ENCODE results near the gene PPFIBP2.

Gene PPFIBP2

DNA sequence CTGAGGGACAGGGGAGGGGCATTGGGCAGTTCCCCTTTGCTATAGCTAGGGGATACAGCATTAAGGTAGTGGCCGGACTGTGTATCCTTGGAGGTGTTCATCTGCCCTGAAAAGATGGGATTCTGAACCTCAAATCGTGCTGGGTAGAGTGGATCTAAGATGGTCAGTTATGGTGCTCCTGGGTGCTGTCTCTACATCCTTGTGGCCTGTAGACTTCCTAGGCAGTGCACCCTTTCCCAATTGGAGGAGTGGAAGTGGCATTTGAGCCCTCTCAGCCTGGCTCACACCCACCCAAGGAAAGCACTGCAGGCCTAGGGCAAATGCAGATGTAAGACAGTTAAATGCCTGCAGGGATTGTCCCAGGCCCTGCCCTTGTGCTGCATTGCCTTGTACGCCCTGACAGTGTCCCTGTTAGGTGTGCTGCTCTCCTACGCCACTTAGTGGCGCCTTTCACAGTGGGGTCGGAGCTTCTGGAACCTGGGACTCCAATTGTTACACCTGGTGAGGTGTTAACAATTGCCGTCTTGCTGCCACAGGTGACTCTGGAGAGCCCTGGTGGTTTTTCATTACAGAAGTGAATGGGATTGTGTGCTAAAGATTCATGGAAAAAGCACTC, 35.0 kb downstream of the PPFIBP2 start:
- Mint-ChIP-seq H3K9me3 (no peaks in the 10 kb centered on the region), H3K4me1 (no peaks in the 10 kb centered on the region), H3K27ac (no peak overlapping the region), H3K4me3 (no peak overlapping the region), H3K36me3 (no peaks in the 10 kb centered on the region)
- ATAC-seq (no peak), DNase-seq (ENCODE audit: low spot score in 2 of 2) (no peak)

DNA sequence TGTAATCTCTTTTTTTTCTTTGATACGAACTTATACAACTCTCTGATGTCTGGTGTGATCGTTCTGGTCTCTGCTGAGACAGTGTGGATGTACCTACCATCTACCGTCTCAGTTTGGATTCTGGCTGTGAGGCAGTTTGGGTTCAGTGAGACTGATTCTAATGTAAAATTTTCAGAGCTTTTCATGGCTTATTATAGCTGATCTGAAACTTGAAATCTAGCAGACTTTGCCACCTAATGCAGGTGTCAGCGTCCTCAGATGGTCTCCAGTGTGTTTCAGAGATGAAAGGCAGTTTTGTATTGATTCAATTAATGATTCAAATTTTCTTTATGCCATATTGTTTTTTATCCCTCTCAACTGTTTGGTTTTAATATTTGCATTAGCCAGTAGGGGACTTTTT, 35.9 kb downstream of the PPFIBP2 start:
- Mint-ChIP-seq H3K4me3 (no peak overlapping the region), H3K9me3 (no peaks in the 10 kb centered on the region), H3K4me1 (no peaks in the 10 kb centered on the region), H3K36me3 (no peaks in the 10 kb centered on the region), H3K27ac (no peak overlapping the region)
- DNase-seq (ENCODE audit: low spot score in 2 of 2): no peak
- ATAC-seq: no peak

DNA sequence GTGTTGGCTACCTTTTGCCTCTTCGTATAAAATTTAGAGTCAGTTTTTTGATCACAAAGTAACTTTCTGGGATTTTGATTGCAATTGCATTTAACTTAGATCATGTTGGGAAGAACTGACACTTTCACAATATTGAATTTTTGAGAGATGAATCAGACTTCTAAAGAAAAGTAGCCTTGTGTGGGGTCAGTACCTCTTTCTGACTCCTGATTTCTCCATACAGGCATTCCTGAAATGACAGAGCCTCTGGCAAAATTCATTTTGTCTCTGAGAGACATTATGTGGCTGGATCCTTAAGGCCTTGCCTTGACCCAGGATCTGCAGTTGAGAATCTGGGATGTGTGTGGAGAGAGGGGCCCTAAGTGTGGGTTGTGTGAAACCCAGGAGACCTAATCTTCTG, 37.8 kb downstream of the PPFIBP2 start:
- H3K27ac Mint-ChIP-seq: no peak overlapping the region
- no peaks in the 10 kb centered on the region for H3K36me3 Mint-ChIP-seq
- ATAC-seq (no peak), DNase-seq (ENCODE audit: low spot score in 2 of 2) (no peak)
- no peaks in the 10 kb centered on the region for H3K9me3 Mint-ChIP-seq
- H3K4me3 Mint-ChIP-seq: no peak overlapping the region
- H3K4me1 Mint-ChIP-seq: no peaks in the 10 kb centered on the region

DNA sequence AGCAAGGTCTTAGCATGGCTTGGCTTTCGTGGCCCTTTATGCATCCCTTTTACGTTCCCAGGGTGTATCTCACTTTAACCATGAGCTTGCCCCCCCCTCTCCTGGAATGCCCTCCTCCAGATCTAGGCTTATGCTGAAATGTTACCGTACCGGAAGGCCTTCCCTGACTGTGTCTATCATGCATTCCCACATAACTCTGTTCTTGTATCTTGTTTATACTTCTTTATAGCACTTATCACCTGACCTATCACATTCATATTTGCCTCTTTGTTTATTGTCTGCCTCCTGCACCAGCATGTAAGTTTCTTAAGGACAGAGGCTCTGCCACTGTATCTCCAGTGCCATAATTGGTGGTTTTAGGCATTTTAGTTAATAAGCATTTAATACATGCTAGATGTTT, 38.9 kb downstream of the PPFIBP2 start:
- no peak for ATAC-seq
- no peak overlapping the region for H3K4me3 Mint-ChIP-seq

DNA sequence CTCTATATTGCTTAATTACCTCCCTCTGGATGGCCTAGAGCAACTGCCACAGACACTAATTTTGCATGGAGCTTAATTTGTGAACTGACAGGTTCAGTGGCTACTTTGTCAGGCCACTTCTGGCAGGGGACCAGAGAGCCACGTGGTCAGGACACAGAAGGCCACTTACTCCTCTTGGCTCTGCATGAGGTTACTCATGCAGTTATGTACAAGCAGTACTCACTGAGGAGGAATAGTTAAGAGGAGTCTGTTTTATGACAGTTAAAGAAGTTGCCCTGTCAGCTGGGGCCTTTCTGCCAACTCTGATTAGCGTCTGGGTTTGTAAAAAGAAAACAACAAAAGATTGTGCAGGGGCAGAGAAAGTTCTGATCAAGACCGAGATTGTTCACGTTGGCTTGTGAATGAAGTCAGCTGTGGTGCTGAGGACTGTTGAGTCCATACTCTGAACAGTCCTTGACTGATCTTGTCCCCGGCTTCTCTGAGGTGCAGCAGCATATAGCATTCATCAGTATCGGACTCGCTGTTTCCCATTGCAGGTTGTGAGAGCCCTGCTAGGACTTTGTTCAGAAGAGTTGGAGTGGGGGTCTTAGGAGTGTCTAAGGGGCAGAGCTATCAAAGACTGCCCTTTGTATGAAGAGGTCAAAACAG, 41.4 kb downstream of the PPFIBP2 start:
- DNase-seq (ENCODE audit: low spot score in 2 of 2): no peak
- no peak overlapping the region for H3K4me3 Mint-ChIP-seq
- H3K4me1 Mint-ChIP-seq: no peaks in the 10 kb centered on the region
- no peaks in the 10 kb centered on the region for H3K9me3 Mint-ChIP-seq
- H3K27ac Mint-ChIP-seq: no peak overlapping the region
- H3K36me3 Mint-ChIP-seq: no peaks in the 10 kb centered on the region
- ATAC-seq: no peak

More for the DNA sequence above, 38.9 kb downstream of the PPFIBP2 start:
- no peaks in the 10 kb centered on the region for H3K4me1 Mint-ChIP-seq
- no peaks in the 10 kb centered on the region for H3K36me3 Mint-ChIP-seq
- no peaks in the 10 kb centered on the region for H3K9me3 Mint-ChIP-seq
- no peak for DNase-seq (ENCODE audit: low spot score in 2 of 2)
- no peak overlapping the region for H3K27ac Mint-ChIP-seq

DNA sequence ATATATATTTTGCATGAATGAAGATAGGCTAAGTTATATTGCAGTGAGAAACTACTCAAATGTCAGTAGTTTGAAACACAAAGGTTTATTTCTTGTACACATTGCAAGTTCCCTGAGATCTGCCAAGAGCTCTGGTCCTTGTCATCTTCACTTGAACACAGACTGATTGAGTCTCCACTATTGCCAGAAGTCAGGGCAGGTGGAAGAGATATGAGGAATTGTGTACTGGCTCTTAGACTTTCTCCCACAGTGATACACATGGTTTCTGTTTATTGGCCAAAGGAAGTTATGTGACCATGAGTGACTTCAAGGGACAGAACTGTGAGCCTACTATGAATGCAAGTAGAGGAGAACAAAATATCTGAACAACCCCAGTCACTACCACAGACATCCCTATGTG, 44.2 kb downstream of the PPFIBP2 start:
- no peak for DNase-seq (ENCODE audit: low spot score in 2 of 2)
- H3K36me3 Mint-ChIP-seq: no peaks in the 10 kb centered on the region
- no peaks in the 10 kb centered on the region for H3K9me3 Mint-ChIP-seq
- ATAC-seq: no peak
- H3K4me3 Mint-ChIP-seq: no peak overlapping the region
- no peaks in the 10 kb centered on the region for H3K4me1 Mint-ChIP-seq
- no peak overlapping the region for H3K27ac Mint-ChIP-seq

DNA sequence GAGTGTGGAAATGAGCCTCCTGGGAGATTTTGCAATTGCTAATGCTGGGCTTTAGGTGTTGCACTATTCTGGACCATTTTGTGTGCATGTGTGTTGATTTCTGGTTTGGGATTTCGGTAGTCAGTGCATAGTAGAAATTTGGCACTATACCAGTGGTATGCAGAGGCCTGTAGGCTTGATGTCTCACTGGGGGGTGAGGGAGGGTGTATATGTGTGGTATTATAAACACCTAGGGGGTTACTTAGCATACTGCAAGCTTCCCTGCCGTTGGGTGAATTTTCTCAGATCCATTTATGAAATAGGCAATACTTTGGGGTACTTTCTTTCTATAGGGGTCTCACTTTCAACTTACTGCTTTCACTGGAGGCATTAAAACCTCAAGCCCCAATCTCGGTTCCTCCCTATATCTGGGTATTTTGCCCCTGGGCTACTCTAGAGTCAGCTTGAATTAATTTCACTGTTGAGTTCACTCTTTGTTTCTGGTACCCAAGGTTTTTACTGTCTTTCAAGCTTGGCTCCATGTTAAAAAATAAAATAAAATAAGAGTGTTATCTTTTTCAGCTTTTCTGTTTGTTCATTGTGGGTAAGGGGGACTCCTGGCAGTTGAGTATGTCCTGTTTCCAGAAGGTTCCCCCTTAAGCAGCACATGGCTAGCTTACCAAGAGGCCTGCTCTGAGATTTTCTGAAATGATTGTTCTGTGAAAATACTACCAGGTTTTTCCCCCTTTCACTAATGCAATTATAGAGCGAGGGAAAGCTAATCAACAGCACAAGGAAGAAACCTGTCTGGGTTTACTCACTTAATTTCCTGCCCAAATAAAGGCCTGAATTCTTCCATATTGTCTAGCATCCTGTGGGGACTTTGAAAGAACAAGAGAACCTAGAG, 45.8 kb downstream of the PPFIBP2 start:
- DNase-seq (ENCODE audit: low spot score in 2 of 2) (no peak), ATAC-seq (no peak)
- Mint-ChIP-seq H3K27ac (no peak overlapping the region), H3K4me3 (no peak overlapping the region), H3K4me1 (no peaks in the 10 kb centered on the region), H3K9me3 (no peaks in the 10 kb centered on the region), H3K36me3 (no peaks in the 10 kb centered on the region)

DNA sequence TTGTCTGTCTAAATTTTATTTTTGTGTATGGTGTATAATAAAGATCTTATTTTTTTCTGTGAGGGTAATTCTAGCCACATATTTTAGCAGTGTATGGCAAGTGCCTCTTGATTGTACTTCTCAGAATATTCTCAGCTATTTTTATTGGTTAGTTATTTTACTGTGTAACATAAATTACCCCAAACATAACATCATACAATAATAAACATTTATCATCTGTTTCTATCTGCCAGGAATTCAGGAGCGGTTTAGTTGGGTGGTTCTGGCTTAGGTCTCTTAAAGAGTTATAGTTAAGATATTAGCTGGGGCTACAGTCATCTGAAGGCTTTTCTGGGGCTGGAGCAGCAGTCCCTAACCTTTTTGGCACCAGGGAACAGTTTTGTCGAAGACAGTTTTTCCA, 47.8 kb downstream of the PPFIBP2 start:
- H3K36me3 Mint-ChIP-seq: no peaks in the 10 kb centered on the region
- no peaks in the 10 kb centered on the region for H3K4me1 Mint-ChIP-seq
- DNase-seq (ENCODE audit: low spot score in 2 of 2) (no peak), ATAC-seq (no peak)
- H3K9me3 Mint-ChIP-seq: no peaks in the 10 kb centered on the region
- H3K27ac Mint-ChIP-seq: no peak overlapping the region
- H3K4me3 Mint-ChIP-seq: no peak overlapping the region

DNA sequence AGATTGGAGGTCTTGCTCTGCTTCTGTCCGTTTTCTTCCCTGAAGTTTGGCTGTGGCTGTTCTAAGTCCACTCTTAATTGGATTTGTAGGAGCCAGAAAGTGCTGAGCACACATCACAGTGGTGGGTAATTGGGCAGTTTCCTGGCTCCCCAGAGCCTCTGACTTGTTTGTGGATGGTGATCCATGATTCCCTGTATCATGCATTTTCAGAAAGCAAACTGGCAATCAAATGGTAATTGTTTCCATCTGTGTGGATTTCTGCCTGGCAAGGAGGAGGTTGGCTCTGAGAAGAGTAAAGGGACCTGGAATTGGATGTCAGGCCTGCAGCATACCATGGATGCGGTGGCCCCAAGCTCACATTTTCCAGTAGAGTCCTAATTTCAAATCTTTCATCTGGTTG, 49.5 kb downstream of the PPFIBP2 start:
- no peaks in the 10 kb centered on the region for H3K9me3 Mint-ChIP-seq
- no peaks in the 10 kb centered on the region for H3K4me1 Mint-ChIP-seq
- H3K36me3 Mint-ChIP-seq: no peaks in the 10 kb centered on the region
- no peak overlapping the region for H3K27ac Mint-ChIP-seq
- DNase-seq (ENCODE audit: low spot score in 2 of 2) (no peak), ATAC-seq (no peak)
- no peak overlapping the region for H3K4me3 Mint-ChIP-seq

DNA sequence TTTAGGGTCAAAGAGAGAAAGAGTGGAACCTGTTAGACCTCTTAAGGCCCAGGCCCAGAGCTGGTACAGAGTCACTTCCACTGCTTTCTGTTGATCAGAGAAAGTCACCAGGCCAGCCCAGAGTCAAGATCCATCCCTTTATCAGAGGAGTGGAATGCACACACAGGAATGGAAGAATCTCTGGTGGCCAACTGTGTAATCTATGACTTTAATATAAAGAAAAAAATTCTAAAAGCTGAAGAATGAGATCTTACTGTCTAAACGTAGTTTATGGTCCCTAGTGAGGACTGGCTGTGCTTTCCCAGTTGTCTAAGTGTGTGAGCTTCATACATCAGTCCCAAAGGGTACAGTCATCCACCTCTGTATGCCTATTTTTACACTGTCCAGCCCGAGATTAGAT, 51.0 kb downstream of the PPFIBP2 start:
- Mint-ChIP-seq H3K4me1 (no peaks in the 10 kb centered on the region), H3K9me3 (no peaks in the 10 kb centered on the region), H3K36me3 (no peaks in the 10 kb centered on the region), H3K27ac (no peak overlapping the region), H3K4me3 (no peak overlapping the region)
- no peak for DNase-seq (ENCODE audit: low spot score in 2 of 2)
- no peak for ATAC-seq

DNA sequence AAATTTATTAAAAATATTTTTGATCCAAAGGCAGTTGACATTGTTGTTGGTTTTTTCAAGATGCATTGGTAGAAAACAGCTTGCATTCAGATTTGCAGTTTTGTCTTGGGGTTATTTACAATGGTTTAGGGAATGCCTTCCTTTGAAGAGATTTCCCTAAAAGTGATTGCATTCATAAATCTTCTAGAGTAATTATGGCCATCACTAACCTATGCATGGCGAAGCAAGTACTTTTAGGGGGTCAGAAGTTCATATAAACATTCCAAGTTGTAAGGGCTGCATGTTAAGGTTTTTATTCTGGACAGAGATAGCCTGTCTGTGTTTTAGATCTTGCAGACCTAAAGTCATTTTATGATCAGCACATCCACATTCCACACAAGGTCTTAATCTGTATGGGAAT, 53.5 kb downstream of the PPFIBP2 start:
- H3K36me3 Mint-ChIP-seq: no peaks in the 10 kb centered on the region
- no peak overlapping the region for H3K27ac Mint-ChIP-seq
- no peaks in the 10 kb centered on the region for H3K9me3 Mint-ChIP-seq
- ATAC-seq (no peak), DNase-seq (ENCODE audit: low spot score in 2 of 2) (no peak)
- no peaks in the 10 kb centered on the region for H3K4me1 Mint-ChIP-seq
- no peak overlapping the region for H3K4me3 Mint-ChIP-seq

DNA sequence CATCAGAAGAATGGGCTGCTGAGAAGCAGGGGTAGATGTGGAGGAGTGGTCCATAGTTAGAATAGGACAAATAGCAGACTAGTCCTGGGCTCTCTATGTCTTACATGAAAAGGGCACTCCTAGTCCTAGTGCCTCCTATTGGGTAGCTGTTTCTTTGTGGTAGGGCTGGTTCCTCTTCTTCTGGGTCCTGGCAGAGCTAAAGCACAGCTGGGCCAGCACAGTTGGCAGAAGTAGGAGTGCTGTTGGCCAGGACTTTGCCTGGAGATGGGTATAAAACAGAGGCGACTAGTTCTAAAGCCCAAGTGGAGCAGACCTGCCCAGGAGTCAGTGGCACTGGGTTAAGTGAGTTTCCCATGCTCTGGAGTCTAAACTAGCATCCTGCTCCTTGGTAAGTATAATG, 55.2 kb downstream of the PPFIBP2 start:
- Mint-ChIP-seq H3K4me1 (no peaks in the 10 kb centered on the region), H3K36me3 (no peaks in the 10 kb centered on the region), H3K4me3 (no peak overlapping the region), H3K9me3 (no peaks in the 10 kb centered on the region), H3K27ac (no peak overlapping the region)
- ATAC-seq (no peak), DNase-seq (ENCODE audit: low spot score in 2 of 2) (no peak)

DNA sequence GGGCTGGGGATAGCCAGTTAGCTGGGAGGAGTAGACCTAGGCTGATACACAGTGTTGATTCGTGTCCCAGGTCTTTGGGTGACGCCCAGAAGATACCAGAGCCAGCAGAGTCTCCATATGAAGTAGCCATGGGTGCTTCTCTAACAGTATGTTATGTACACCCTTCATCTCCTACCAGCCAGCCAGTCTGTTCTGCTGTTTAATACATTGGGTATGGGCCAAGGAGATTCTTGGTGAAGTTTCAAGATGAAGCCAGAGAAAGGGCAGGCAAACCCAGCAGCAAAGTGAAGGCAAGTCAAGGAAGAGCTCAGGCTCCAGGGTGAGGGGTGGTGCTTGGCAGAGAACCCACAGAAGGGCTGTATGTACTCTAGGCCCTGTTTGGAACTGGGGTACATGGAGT, 56.4 kb downstream of the PPFIBP2 start:
- H3K27ac Mint-ChIP-seq: no peak overlapping the region
- no peaks in the 10 kb centered on the region for H3K9me3 Mint-ChIP-seq
- no peaks in the 10 kb centered on the region for H3K36me3 Mint-ChIP-seq
- DNase-seq (ENCODE audit: low spot score in 2 of 2) (no peak), ATAC-seq (no peak)
- no peaks in the 10 kb centered on the region for H3K4me1 Mint-ChIP-seq
- H3K4me3 Mint-ChIP-seq: no peak overlapping the region

DNA sequence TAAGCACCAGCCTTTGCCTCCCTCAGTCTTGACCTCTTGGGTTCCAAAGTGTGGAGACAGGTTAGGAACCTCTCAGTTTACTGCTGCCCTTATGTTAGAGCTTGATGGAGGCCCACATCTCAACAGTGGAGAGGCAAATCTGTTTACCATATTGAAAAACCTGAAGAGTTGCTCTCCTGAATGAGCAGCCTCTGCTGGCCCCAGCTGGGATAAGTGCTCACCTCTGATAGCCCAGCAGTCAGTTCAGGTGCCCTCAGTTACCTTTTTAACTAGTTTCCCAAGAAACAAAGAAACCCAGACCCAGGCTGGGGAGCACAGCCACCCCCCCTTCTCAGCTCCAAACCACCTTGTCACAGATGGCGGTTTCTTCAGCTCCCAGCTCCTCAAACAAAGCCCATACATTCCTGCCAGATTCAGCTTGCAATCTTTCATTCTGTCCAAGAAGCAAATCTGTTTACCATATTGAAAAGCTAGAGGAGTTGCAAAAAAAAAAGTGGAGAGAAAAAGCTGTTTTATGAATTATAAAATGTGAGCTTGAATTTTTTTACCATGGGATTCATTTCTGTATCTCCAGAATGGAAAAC, 57.2 kb downstream of the PPFIBP2 start:
- DNase-seq (ENCODE audit: low spot score in 2 of 2): no peak
- H3K4me1 Mint-ChIP-seq: peaks cover 5% of the 10 kb centered on the region
- no peaks in the 10 kb centered on the region for H3K9me3 Mint-ChIP-seq
- no peak overlapping the region for H3K27ac Mint-ChIP-seq
- H3K4me3 Mint-ChIP-seq: no peak overlapping the region
- ATAC-seq: no peak
- no peaks in the 10 kb centered on the region for H3K36me3 Mint-ChIP-seq

DNA sequence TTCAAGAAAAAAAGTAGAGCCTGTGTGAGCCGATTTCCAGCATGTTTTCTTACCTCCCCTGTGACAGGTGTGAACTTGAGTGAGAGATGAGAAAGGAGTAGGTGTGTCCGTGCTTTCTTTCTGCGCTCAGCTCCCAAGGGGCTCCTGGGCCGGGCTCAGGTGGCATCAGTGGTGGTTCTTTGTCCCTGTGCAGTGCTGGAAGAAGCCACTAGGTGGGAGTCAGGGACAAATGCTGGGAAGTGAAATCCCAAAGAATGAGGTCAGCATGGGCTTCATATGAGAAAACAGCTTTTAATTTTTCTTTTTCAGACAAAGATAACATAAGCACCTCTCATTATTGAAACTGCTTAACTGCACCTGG, 57.8 kb downstream of the PPFIBP2 start:
- no peak for ATAC-seq
- Mint-ChIP-seq H3K4me1 (peaks cover 11% of the 10 kb centered on the region), H3K4me3 (no peak overlapping the region), H3K9me3 (no peaks in the 10 kb centered on the region), H3K36me3 (no peaks in the 10 kb centered on the region), H3K27ac (no peak overlapping the region)
- no peak for DNase-seq (ENCODE audit: low spot score in 2 of 2)

All from stimulated activated effector memory CD8-positive, alpha-beta T cell treated with anti-CD3 and anti-CD28 coated beads, Interleukin-12 subunit alpha, Interleukin-12 subunit beta, amount 100 ng/mL, for 72 hours (primary cell).